NCI-H226 (cell line): ENCODE measurements around the gene DCAF10.
"Not testable (repeated sequence)": the region's sequence is repeated elsewhere in the genome, so short reads cannot be mapped to it uniquely, and the experiment has no call there.

ENCODE experiments used
- DNase-seq: peaks from one replicate; pipeline ENCODE4 v3.0.0-alpha.2; 2015

Gene DCAF10

GRCh38 chr9:37909836-37910235 is 109.2 kb downstream of the DCAF10 start:
- DNase-seq = not testable (repeated sequence)

DNA sequence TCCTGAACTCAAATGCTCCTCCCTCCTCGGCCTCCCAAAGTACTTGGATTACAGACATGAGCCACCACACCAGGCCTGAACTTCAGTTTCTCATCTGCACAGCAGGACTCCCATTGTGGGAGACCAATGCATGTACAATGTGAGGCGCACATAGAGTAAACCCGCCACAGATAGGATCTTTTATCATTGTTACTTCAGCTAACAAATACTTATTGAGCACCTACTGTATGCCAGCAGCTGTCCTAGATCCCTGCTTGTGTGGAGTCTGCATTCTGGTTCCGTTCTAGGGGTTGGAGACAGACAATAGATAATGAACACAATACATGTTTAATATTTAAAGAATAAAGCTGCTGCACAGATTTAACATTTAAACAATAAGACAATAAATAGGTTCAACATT is 109.7 kb downstream of the DCAF10 start:
- no peak for DNase-seq

GRCh38 chr9:37911271-37911681 is 110.7 kb downstream of the DCAF10 start:
- DNase-seq = no peak

- no peak for DNase-seq
These were observed 113.0 kb downstream of the DCAF10 start for GRCh38 chr9:37913480-37914153.

GRCh38 chr9:37914154-37914551 is 113.6 kb downstream of the DCAF10 start:
- DNase-seq = no peak

- no peak for DNase-seq
These were observed 114.2 kb downstream of the DCAF10 start for GRCh38 chr9:37914701-37915358.

- DNase-seq = no peak
These were observed 115.4 kb downstream of the DCAF10 start for GRCh38 chr9:37915911-37916470.

DNA sequence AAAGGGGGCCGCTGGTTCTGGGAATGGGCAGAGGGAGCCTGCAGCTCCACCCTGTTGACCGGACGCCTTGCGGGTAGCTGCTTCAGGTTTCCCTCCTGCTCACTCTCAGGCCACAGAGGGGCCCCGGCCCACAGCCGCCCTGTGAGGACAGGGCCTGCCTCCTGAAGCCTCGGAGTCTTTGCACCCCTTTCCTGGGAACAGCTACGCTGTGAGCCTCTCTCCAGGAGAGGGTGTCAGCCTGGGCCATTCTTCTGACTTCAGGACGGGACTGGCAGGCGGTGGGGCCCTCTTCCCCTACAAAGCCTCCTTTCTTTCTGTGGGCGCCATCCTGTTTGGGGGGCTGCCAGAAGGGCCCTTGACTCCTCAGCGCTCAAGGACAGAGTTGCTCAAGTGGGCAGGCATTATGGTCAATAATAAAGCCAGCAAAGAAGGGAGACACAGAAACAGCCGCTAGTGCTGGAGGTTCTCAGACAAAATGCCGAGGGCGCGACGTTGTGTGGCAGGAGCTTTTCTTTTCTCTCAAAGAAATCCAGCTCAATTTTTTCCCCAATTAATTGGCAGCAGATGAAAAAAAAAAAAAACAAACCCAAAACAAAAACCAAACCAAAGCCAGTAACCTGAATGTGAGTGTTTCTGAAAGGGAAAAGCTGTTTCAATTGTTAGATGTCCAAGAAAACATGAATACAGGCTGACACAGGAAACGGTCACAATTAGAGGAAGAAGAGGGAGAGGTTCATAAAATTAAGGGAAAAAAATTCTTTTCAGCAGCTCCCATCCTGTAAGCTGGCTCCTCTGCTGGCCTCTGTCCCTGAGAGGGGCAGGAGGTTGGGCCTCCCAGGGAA is 116.1 kb downstream of the DCAF10 start:
- no peak for DNase-seq
